HepG2 (cell line): Measurements from ENCODE around the gene TF. TPM values are rescaled to one million over a fixed set of nuclear protein-coding genes. Genes with fewer than 3 reads are reported as not detected.

Source experiments
- CC2D1A ChIP-seq: sonication (generic); formaldehyde crosslinking; IDR thresholded peaks from 2 replicates; pipeline ENCODE4 v1.8.1; 2023; ENCODE audit warnings: mild to moderate bottlenecking, missing genetic modification reagents
- NFAT5 ChIP-seq: sonication (generic); formaldehyde crosslinking; IDR thresholded peaks from 2 replicates; pipeline ENCODE4 v1.4.0; 2020; ENCODE audit warnings: missing genetic modification reagents
- PBX2 ChIP-seq: IDR thresholded peaks from 2 replicates; pipeline ENCODE4 v1.6.1; 2016; ENCODE audit warnings: control low read depth
- POLR2A ChIP-seq, 2 experiments: IDR thresholded peaks; 2 replicates each; pipeline ENCODE4 v1.6.1; 2011; ENCODE audit warnings: low read depth in 2 of 2, low read length in 2 of 2, mild to moderate bottlenecking in 1 of 2, moderate library complexity in 1 of 2; ENCODE audit not compliant: insufficient read depth in 1 of 2
- PRDM10 ChIP-seq: sonication (generic); formaldehyde crosslinking; IDR thresholded peaks from 2 replicates; pipeline ENCODE4 v1.4.0; 2020; ENCODE audit warnings: low read depth, missing genetic modification reagents
- PRDM15 ChIP-seq: sonication (generic); formaldehyde crosslinking; IDR thresholded peaks from 2 replicates; pipeline ENCODE4 v1.4.0; 2020; ENCODE audit warnings: missing genetic modification reagents
- ZBTB25 ChIP-seq: IDR thresholded peaks from 2 replicates; pipeline ENCODE4 v1.6.1; 2018; ENCODE audit warnings: missing genetic modification reagents
- ZMAT3 ChIP-seq: sonication (generic); formaldehyde crosslinking; conservative IDR thresholded peaks from 2 replicates; pipeline ENCODE4 v1.7.0; 2021; ENCODE audit warnings: missing genetic modification reagents
- ZNF138 ChIP-seq: sonication (generic); formaldehyde crosslinking; IDR thresholded peaks from 2 replicates; pipeline ENCODE4 v1.5.0; 2020; ENCODE audit warnings: mild to moderate bottlenecking, low read depth, missing genetic modification reagents
- ZNF747 ChIP-seq: sonication (generic); formaldehyde crosslinking; IDR thresholded peaks from 2 replicates; pipeline ENCODE4 v1.8.1; 2023; ENCODE audit warnings: missing genetic modification reagents, mild to moderate bottlenecking, borderline replicate concordance
- ZNF776 ChIP-seq: sonication (generic); formaldehyde crosslinking; IDR thresholded peaks from 2 replicates; pipeline ENCODE4 v1.4.0; 2020; ENCODE audit warnings: mild to moderate bottlenecking, missing genetic modification reagents
- polyA plus RNA-seq, 8 experiments: library from polyadenylated mRNA; depleted of rRNA in 3 of 8; stranded (reverse) in 7 of 8; unstranded in 1 of 8; fragments of >200 nt; fragmentation: Illumina TruSeq in 4 of 8; extraction: Trizol in 4 of 8; gene quantifications; 2 replicates each; pipeline versions ENCODE4 v1.2.1 to v1.2.3, GENCODE V29; 2011 to 2016; ENCODE audit warnings: low read depth in 4 of 8, missing spikeins in 1 of 8, mixed read lengths in 1 of 8; ENCODE audit not compliant: insufficient read depth in 1 of 8
- total RNA-seq, 5 experiments: library from RNA; depleted of rRNA; stranded (reverse); fragments of >200 nt; fragmentation: Illumina TruSeq; extraction: Trizol; gene quantifications; 2 replicates each; pipeline ENCODE4 v1.2.3, GENCODE V29; 2016; ENCODE audit warnings: low read depth in 1 of 5

Gene TF
- total and polyA plus RNA-seq, 2 of the 13 experiments (the other 11 are each of a cell fraction or from before 2014, with no cell fraction given): 10,074 to 11,821 TPM

GRCh38 chr3:133804896-133805295, 58.7 kb downstream of the TF start (continued):
- TF ChIP-seq ZNF747 (CRISPR knock-in tag): no peak
- no peak for TF ChIP-seq ZMAT3 (CRISPR knock-in tag)
- TF ChIP-seq PRDM10 (CRISPR knock-in tag): no peak
- TF ChIP-seq ZNF776 (CRISPR knock-in tag): no peak
- no peak for TF ChIP-seq ZBTB25
- TF ChIP-seq ZNF138 (CRISPR knock-in tag): no peak
- no peak for TF ChIP-seq POLR2A (IDR thresholded peaks at IDR 0.05; ENCODE audit: insufficient read depth in 1 of 2, low read depth in 2 of 2, low read length in 2 of 2)
- TF ChIP-seq PBX2: no peak
- no peak for TF ChIP-seq NFAT5 (CRISPR knock-in tag)
- TF ChIP-seq PRDM15 (CRISPR knock-in tag): no peak
- no peak for TF ChIP-seq CC2D1A (CRISPR knock-in tag)
